ENCODE results near the gene CXCL6. TPM values are rescaled to one million over a fixed set of nuclear protein-coding genes. Genes with fewer than 3 reads are reported as not detected.

Gene CXCL6
- total and polyA plus RNA-seq, 3 experiments from 2014 or later = not detected

Other genes with a start within 250 kb of the CXCL6 start
- not detected for gene RASSF6, start 216.2 kb upstream of the CXCL6 start, total RNA-seq
- gene RASSF6, start 216.2 kb upstream of the CXCL6 start, polyA plus RNA-seq = not detected
- gene CXCL8, start 96.1 kb upstream of the CXCL6 start, total RNA-seq = under 1 TPM; 0.42 to 0.51 TPM
- not detected for gene CXCL8, start 96.1 kb upstream of the CXCL6 start, polyA plus RNA-seq
- not detected for gene PF4V1, start 16.6 kb downstream of the CXCL6 start, total RNA-seq
- not detected for gene PF4V1, start 16.6 kb downstream of the CXCL6 start, polyA plus RNA-seq
- not detected for gene CXCL1, start 32.7 kb downstream of the CXCL6 start, total RNA-seq
- not detected for gene CXCL1, start 32.7 kb downstream of the CXCL6 start, polyA plus RNA-seq
- gene PF4, start 145.3 kb downstream of the CXCL6 start, total RNA-seq = not detected
- not detected for gene PF4, start 145.3 kb downstream of the CXCL6 start, polyA plus RNA-seq
- not detected for gene PPBP, start 151.5 kb downstream of the CXCL6 start, total RNA-seq
- not detected for gene PPBP, start 151.5 kb downstream of the CXCL6 start, polyA plus RNA-seq
- not detected for gene CXCL5, start 162.0 kb downstream of the CXCL6 start, total RNA-seq
- gene CXCL5, start 162.0 kb downstream of the CXCL6 start, polyA plus RNA-seq = not detected
- not detected for gene CXCL3, start 202.0 kb downstream of the CXCL6 start, total RNA-seq
- gene CXCL3, start 202.0 kb downstream of the CXCL6 start, polyA plus RNA-seq = not detected